K562 treated with DMSO at 1 percent for 4 hours (cell line): ENCODE measurements around the gene WASHC3. TPM values are rescaled to one million over a fixed set of nuclear protein-coding genes. Genes with fewer than 3 reads are reported as not detected.

Experiments
- total RNA-seq: library from RNA; unstranded; fragments of 300-600 nt; gene quantifications from 2 replicates; pipeline ENCODE4 v1.2.3, GENCODE V29; 2022; ENCODE audit not compliant: insufficient read depth

The WASHC3 gene
- total RNA-seq: 17.0 and 22.0 TPM in 2 replicates

DNA sequence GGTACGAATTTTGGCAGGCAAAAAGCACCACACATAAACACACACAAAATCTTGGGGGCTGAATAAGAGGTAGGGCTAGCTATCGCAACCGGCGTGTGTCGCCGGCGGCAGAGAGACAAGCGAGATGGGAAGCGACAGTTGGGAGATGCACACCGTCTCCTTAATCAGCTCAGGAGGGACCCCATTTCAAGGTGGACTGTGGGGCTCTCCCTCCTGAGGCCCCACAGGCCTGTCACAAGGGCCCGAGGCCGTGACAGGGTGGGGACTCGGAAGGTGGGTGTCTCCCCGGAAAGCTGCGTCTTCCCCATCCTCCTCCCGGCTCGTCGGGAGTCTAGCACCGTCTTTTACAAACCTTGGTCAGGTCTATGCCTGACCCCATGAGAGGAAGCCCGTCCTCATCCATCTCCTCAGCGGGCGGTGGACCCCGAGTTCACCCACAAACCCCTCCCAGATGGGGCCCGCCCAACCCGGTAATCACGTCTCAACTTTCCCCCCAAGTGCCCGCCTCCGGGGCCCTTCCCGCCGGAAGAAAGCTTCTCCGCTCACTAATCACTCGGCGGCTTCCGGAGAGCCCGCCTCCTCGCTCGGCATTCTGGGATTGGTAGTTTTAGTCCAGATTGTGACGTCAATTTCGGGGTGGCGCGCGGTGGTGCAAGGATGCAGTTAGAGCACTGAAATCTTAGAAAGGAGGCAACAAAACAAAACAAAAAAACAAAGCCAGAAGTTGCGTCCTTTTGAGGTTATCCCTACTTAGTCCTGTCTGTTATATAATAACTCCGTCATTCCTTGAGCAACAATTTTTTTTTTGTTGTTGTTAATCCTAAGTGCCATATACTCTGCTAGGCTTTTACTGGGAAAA, at the start of gene WASHC3:
Gene WASHC3, minus strand, starts transcription at position 432 of the 859 bp plus-strand sequence. Its CDS starts 29 bp downstream, at position 403.

Other genes starting within 250 kb of the WASHC3 start
- 12.7 and 13.7 TPM in 2 replicates for gene GNPTAB, start 231.0 kb downstream of the WASHC3 start, total RNA-seq
- 7.2 and 14.7 TPM in 2 replicates for gene DRAM1, start 184.4 kb downstream of the WASHC3 start, total RNA-seq
- gene NUP37, start 58.1 kb upstream of the WASHC3 start, total RNA-seq: 58.9 and 64.5 TPM in 2 replicates
- 9.1 and 19.9 TPM in 2 replicates for gene PARPBP, start 58.2 kb upstream of the WASHC3 start, total RNA-seq
- gene PMCH, start 135.8 kb upstream of the WASHC3 start, total RNA-seq: not detected in 2 replicates